SU-DHL-6 (cell line): ENCODE data around the gene NANS.
"Not testable (repeated sequence)": the region's sequence is repeated elsewhere in the genome, so short reads cannot be mapped to it uniquely, and the experiment has no call there.

Experiments used
- H2AFZ ChIP-seq: fragments of 200-600 bp; sonication (generic); 2 replicates; pipeline ENCODE4 v1.6.1; 2014; ENCODE audit warnings: low read depth, mild to moderate bottlenecking, moderate library complexity, mixed read lengths, antibody characterized with exemption, low read length; ENCODE audit not compliant: severe bottlenecking
- H3F3A ChIP-seq: fragments of 200-600 bp; shearing (Covaris generic); 2 replicates; pipeline ENCODE4 v1.6.0; 2016; ENCODE audit warnings: antibody characterized with exemption, mild to moderate bottlenecking; ENCODE audit not compliant: insufficient read depth
- H3K27ac ChIP-seq: fragments of 200-600 bp; sonication (generic); 2 replicates; pipeline ENCODE4 v1.5.1; 2016; ENCODE audit warnings: low read depth, mild to moderate bottlenecking, low read length, moderate library complexity, mixed read lengths
- H3K27me3 ChIP-seq: fragments of 200-600 bp; sonication (generic), shearing (Covaris generic); 2 replicates; pipeline ENCODE4 v1.6.0; 2014; ENCODE audit warnings: mild to moderate bottlenecking, low read length
- H3K36me3 ChIP-seq: fragments of 200-600 bp; sonication (generic); 2 replicates; pipeline ENCODE4 v1.6.1; 2014; ENCODE audit warnings: mild to moderate bottlenecking, low read length, mixed read lengths
- H3K4me2 ChIP-seq: fragments of 300-600, 200-600 bp; shearing (Covaris generic), sonication (generic); 2 replicates; pipeline ENCODE4 v1.6.0; 2014; ENCODE audit warnings: low read length, low read depth, mild to moderate bottlenecking; ENCODE audit not compliant: poor library complexity, severe bottlenecking
- H3K4me3 ChIP-seq: fragments of 200-600 bp; sonication (generic); 2 replicates; pipeline ENCODE4 v1.5.1; 2014; ENCODE audit warnings: antibody characterized with exemption, low read length, mild to moderate bottlenecking, mixed read lengths; ENCODE audit not compliant: insufficient read depth, poor library complexity, severe bottlenecking
- H3K79me2 ChIP-seq: fragments of 200-600 bp; sonication (generic); 2 replicates; pipeline ENCODE4 v1.6.1; 2014; ENCODE audit warnings: mild to moderate bottlenecking, low read length, moderate library complexity; ENCODE audit not compliant: insufficient read depth
- H3K9ac ChIP-seq: fragments of 200-600 bp; sonication (generic); 2 replicates; pipeline ENCODE4 v1.7.0; 2014; ENCODE audit warnings: mild to moderate bottlenecking, low read length
- H3K9me2 ChIP-seq: fragments of 200-600 bp; sonication (generic); replicated peaks from 2 replicates; pipeline ENCODE4 v1.6.1; 2014; ENCODE audit warnings: low read length; ENCODE audit not compliant: insufficient read depth
- H3K9me3 ChIP-seq: fragments of 200-600 bp; sonication (generic); 2 replicates; pipeline ENCODE4 v1.6.1; 2014; ENCODE audit warnings: low read length, mixed read lengths; ENCODE audit not compliant: insufficient read depth
- H4K20me1 ChIP-seq: fragments of 200-600 bp; sonication (generic); 2 replicates; pipeline ENCODE4 v1.6.1; 2014; ENCODE audit warnings: low read depth, mild to moderate bottlenecking, antibody characterized with exemption, low read length, moderate library complexity, mixed read lengths
- EZH2phosphoT487 ChIP-seq: fragments of 200-600 bp; sonication (generic), shearing (Covaris generic); conservative IDR thresholded peaks from 2 replicates; pipeline ENCODE4 v1.6.1; 2018; ENCODE audit warnings: mild to moderate bottlenecking, antibody characterized with exemption, low read length, moderate library complexity, mixed read lengths
- TF ChIP-seq, protein P1 (sequence below): fragments of 200-600 bp; sonication (generic); IDR thresholded peaks from one replicate; pipeline ENCODE4 v1.5.1; 2017; ENCODE audit warnings: antibody characterized with exemption, mild to moderate bottlenecking, low read length, moderate library complexity; ENCODE audit not compliant: insufficient read depth, poor library complexity, severe bottlenecking

Gene NANS

DNA sequence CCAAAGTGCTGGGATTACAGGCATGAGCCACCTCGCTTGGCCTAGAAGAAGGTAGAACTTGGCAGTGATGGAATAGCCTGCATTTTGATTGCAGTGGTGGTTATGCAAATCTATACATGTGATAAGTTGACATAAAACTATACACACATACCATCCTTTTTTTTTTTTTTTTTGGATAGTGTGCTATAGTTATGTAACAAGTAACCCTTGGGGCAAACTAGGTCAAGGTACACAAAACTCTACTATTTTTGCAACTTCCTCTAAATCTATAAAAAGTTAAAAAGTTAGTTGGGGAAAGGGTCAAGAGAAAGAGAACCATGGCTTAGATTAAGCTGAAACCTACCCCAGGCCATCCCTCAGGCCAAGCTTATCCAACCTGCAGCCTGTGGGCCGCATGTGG lies 51.4 kb downstream of the NANS start:
- Histone ChIP-seq H3F3A (peaks cover 23% of the 10 kb centered on the region), H3K27ac (peak overlapping the region; percentile 90), H4K20me1 (no peaks in the 10 kb centered on the region), H2AFZ (no peak overlapping the region), H3K4me2 (peak overlapping the region; percentile 49), H3K79me2 (no peaks in the 10 kb centered on the region), H3K36me3 (no peaks in the 10 kb centered on the region), H3K9ac (peak overlapping the region; percentile 23; the same call in 1 of the 2 replicates), H3K9me2 (no peaks in the 10 kb centered on the region), H3K4me3 (no peak overlapping the region), H3K27me3 (no peaks in the 10 kb centered on the region), H3K9me3 (no peaks in the 10 kb centered on the region)
- no peak for TF ChIP-seq EZH2phosphoT487
- TF ChIP-seq, protein P1, sequence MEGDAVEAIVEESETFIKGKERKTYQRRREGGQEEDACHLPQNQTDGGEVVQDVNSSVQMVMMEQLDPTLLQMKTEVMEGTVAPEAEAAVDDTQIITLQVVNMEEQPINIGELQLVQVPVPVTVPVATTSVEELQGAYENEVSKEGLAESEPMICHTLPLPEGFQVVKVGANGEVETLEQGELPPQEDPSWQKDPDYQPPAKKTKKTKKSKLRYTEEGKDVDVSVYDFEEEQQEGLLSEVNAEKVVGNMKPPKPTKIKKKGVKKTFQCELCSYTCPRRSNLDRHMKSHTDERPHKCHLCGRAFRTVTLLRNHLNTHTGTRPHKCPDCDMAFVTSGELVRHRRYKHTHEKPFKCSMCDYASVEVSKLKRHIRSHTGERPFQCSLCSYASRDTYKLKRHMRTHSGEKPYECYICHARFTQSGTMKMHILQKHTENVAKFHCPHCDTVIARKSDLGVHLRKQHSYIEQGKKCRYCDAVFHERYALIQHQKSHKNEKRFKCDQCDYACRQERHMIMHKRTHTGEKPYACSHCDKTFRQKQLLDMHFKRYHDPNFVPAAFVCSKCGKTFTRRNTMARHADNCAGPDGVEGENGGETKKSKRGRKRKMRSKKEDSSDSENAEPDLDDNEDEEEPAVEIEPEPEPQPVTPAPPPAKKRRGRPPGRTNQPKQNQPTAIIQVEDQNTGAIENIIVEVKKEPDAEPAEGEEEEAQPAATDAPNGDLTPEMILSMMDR: no peak

DNA sequence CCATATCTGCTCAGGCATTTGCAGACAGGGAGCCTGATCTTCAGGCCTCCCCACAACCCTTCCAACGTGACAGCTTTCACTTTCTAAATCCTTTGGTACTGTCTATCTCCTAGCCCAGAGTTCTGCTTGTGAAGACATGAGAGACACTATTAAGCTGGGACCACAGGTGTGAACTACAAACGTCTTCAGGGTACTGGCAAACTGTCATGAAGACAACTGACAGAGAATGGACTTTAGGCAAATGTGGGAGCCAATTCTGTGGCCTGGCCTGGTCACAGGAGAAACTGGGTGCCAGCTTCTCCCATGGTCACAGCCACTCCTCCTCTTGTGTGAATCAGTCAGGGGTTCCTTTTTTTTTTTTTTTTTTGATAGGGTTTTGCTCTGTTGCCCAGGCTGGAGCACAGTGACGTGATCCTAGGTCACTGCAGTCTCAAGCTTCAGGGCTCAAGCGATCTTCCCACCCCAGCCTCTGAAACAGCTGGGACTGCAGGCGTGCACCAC lies 52.0 kb downstream of the NANS start:
- no peaks in the 10 kb centered on the region for H3K27me3 ChIP-seq
- peak overlapping the region; percentile 90 for H3K27ac ChIP-seq
- H3K9ac ChIP-seq: peak overlapping the region; percentile 23; the same call in 1 of the 2 replicates
- H3F3A ChIP-seq: peaks cover 23% of the 10 kb centered on the region
- H3K36me3 ChIP-seq: no peaks in the 10 kb centered on the region
- H3K9me2 ChIP-seq: no peaks in the 10 kb centered on the region
- no peaks in the 10 kb centered on the region for H3K79me2 ChIP-seq
- no peak for TF ChIP-seq EZH2phosphoT487
- TF ChIP-seq, protein P1: no peak
- peak overlapping the region; percentile 49 for H3K4me2 ChIP-seq
- H4K20me1 ChIP-seq: no peaks in the 10 kb centered on the region
- H3K4me3 ChIP-seq: no peak overlapping the region
- H3K9me3 ChIP-seq: no peaks in the 10 kb centered on the region
- H2AFZ ChIP-seq: no peak overlapping the region

DNA sequence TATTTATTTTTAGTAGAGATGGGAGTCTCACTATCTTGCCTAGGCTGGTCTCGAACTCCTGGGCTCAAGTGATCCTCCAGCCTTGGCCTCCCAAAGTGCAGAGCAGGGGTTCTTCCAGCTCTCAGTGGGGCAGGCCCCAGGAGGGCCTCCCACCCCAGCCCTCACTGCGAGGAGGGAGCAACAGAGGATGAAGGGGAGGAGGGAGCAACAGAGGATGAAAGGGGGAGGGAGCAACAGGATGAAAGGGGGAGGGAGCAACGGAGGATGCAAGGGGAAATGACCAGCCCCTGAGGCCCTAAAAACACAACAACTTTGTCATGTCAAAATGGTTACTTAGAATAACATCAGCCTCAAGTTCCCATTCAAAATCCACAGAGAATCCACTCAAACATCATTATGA lies 52.5 kb downstream of the NANS start:
- H3K4me3 ChIP-seq: no peak overlapping the region
- H3F3A ChIP-seq: peaks cover 23% of the 10 kb centered on the region
- no peaks in the 10 kb centered on the region for H3K27me3 ChIP-seq
- peak overlapping the region; percentile 49 for H3K4me2 ChIP-seq
- 0 out of 2 replicates have a peak overlapping the region, but pooled peaks have one; percentile 23 for H3K9ac ChIP-seq
- no peaks in the 10 kb centered on the region for H3K9me3 ChIP-seq
- H3K27ac ChIP-seq: peak overlapping the region; percentile 90
- H3K36me3 ChIP-seq: no peaks in the 10 kb centered on the region
- H4K20me1 ChIP-seq: no peaks in the 10 kb centered on the region
- no peak for TF ChIP-seq EZH2phosphoT487
- TF ChIP-seq, protein P1: no peak
- H3K79me2 ChIP-seq: no peaks in the 10 kb centered on the region
- no peak overlapping the region for H2AFZ ChIP-seq
- no peaks in the 10 kb centered on the region for H3K9me2 ChIP-seq

DNA sequence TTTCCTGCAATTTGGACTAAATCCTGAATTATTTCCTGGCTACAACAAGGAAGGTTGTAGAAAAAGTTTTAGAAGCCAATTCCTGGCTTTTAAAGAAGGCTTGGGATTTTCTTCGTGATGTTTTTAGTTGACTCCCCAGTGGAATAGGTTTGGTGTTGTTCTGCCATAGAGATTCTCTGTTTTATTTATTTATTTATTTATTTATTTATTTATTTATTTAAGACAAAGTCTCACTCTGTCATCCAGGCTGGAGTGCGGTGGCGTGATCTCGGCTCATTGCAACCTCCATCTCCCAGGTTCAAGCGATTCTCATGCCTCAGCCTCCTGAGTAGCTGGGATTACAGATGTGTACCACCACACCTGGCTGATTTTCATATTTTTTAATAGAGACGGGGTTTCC lies 60.6 kb downstream of the NANS start:
- not testable (repeated sequence) for H3K27me3 ChIP-seq, H4K20me1 ChIP-seq, H3K4me3 ChIP-seq, H3K9me2 ChIP-seq, H3F3A ChIP-seq, H3K36me3 ChIP-seq, H3K79me2 ChIP-seq, H2AFZ ChIP-seq, H3K9ac ChIP-seq, H3K9me3 ChIP-seq, H3K4me2 ChIP-seq, H3K27ac ChIP-seq
